ENCODE data around the gene MACROD2. TPM values are rescaled to one million over a fixed set of nuclear protein-coding genes. Genes with fewer than 3 reads are reported as not detected.

Gene MACROD2
- total RNA-seq, 1 experiment from 2014 or later: 1.5 TPM

DNA sequence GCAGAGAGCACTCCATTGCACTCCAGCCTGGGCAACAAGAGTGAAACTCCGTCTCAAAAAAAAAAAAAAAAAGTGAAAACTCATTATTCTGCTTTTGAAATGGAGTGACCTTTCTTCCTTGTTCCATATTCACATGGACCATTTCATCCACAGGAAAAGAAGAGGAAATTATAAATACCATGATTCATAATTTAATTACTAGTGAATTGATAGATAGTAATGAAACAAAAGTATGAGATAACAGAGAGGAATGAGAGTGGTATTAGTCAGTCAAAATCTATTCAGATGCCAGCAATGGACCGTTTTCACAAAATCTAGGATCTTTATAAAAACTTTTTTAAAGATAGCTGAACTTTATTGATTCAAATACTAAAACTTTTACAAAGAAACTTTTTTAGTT is 785.2 kb downstream of the MACROD2 start:
- no peak for DNase-seq
- Histone ChIP-seq H3K4me3 (ENCODE audit: insufficient read depth, low read depth, low read length) (no peak overlapping the region), H3K36me3 (replicated peaks; ENCODE audit: control insufficient read depth, insufficient read depth, low read length) (no peaks in the 10 kb centered on the region), H3K27me3 (ENCODE audit: control insufficient read depth, insufficient read depth, low read length) (no peaks in the 10 kb centered on the region)

DNA sequence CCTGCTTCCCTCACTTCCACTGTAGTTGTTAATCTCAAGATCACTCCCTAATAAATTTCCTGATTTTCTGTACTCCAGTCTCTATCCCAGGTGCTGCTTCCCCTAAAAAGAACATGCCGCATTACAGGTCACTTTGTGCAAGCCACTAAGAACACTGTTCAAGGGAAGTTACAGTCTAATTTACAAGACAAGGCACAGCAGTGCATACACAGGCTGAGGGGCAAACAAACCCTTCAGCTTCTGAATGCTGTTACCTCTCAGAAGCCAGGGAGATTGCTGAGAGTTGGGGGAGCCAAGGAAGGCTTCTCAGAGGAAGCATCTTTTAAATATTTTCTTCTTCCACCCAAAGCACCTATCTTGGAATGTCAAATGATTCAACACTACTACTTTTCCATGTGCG is 787.4 kb downstream of the MACROD2 start:
- DNase-seq: no peak

DNA sequence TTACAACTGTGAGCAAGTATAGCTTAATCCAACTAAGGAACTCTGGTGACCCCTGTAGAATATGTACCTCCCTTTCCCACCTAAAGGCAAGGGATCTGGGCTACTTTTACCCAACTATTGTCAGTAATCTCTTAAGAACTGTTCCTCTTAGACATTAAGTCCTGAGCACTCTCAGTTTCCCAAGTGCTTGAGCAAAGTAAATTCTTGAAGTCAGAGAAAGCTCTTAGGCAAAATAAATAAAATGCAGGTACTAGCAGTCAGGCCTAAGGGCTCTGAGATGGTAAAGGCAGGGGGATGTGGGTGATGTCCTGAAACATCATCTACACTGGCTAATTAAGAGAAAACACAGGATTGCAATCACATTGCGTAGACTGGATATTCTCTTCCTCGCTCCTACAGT is 788.5 kb downstream of the MACROD2 start:
- DNase-seq: no peak
- H3K4me3 ChIP-seq (ENCODE audit: insufficient read depth, low read depth, low read length): no peak overlapping the region
- H3K27me3 ChIP-seq (ENCODE audit: control insufficient read depth, insufficient read depth, low read length): no peaks in the 10 kb centered on the region

More for the DNA sequence above, 787.4 kb downstream of the MACROD2 start:
- Histone ChIP-seq H3K4me3 (ENCODE audit: insufficient read depth, low read depth, low read length) (no peak overlapping the region), H3K36me3 (replicated peaks; ENCODE audit: control insufficient read depth, insufficient read depth, low read length) (no peaks in the 10 kb centered on the region), H3K27me3 (ENCODE audit: control insufficient read depth, insufficient read depth, low read length) (no peaks in the 10 kb centered on the region)

DNA sequence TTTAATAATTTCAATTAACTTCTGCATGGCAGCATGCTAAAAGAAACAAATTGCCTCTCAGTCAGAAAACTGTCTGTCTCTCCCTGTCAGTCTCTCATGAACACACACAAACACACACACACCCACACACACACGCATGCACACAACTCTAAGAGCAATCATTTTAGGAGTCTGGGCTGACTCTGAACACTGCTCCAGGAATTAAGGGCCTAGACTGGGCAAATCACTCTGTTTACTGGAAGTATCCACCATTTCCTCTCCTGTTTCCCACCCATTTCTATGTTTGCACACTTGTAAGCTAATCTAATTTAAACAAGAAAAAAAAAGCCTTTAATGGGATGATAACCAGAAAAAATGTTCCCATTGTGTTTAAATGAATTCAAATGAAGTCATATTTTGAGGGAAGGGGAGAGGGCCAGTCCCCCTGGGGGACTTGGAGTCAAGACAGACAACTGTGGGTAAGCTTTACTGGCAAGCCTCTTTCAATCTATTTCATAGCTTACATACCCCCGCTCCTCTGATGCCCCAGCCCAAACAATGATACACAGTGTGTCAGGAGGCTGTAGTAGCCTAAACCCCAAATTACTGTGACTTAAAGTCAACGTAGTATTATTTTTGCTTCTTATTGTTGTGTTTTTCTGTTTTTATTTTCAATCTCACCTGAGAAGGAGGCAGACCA is 789.9 kb downstream of the MACROD2 start:
- Histone ChIP-seq H3K4me3 (ENCODE audit: insufficient read depth, low read depth, low read length) (no peak overlapping the region), H3K36me3 (replicated peaks; ENCODE audit: control insufficient read depth, insufficient read depth, low read length) (no peaks in the 10 kb centered on the region), H3K27me3 (ENCODE audit: control insufficient read depth, insufficient read depth, low read length) (no peaks in the 10 kb centered on the region)
- DNase-seq: no peak

More for the DNA sequence above, 788.5 kb downstream of the MACROD2 start:
- no peaks in the 10 kb centered on the region for H3K36me3 ChIP-seq (replicated peaks; ENCODE audit: control insufficient read depth, insufficient read depth, low read length)

DNA sequence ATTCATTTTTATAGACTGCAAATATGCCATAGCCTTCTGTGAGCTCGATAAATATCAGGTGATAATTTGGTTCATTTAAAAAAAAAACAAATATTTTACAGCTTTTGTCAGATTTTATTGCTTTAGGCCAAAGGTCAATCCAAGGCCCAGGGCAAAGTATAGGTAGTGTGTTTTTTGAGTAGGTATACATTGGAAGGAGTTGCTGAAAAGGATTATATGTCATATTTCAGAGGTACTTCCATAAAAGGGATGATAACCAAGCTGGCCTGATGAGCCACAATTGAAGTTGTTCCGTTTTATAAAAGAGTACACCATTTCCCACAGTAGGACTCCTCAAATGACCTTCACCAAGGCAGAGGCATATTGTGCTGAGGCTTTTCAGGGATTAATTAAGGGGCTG is 794.9 kb downstream of the MACROD2 start:
- H3K36me3 ChIP-seq (replicated peaks; ENCODE audit: control insufficient read depth, insufficient read depth, low read length): no peaks in the 10 kb centered on the region
- no peak overlapping the region for H3K4me3 ChIP-seq (ENCODE audit: insufficient read depth, low read depth, low read length)
- no peak for DNase-seq
- no peaks in the 10 kb centered on the region for H3K27me3 ChIP-seq (ENCODE audit: control insufficient read depth, insufficient read depth, low read length)

DNA sequence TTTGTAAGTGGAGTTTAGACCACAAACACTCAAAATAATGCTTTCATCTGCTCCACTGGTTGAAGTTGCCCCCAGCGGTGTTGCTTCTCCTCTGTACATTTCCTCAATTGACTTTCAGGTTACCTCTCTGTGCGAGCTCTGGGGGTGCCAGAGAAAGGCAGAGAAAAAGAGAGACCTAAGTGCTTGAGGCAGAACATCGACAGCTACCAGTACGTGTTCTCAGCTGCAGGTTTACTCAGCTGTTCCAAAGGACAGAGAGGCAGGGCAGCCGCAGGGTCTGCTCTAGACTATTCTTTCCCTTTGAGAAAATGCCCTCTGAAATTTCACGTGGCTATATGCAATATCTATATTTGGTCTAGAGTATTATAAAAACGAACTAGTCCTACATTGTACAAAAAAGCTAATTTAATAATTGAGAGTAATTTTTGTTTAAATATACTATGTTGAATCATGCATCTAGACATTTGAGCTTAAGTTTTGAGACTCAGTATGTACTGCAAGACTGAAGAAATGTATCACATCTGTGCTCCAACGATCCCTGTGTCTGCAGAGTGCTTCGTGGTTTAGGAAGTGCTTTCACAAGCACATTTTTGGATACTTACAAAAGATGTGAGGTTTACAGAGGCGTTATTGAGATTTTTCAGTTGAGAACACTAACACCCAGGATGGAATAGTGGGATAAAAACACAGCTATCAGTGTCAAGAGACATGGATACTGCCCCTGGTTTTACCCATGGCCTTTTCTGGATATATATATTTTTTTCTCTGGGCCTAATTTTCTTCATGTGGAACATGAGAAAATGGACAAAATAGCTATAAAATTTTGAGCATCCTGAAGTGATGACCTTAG is 795.7 kb downstream of the MACROD2 start:
- H3K4me3 ChIP-seq (ENCODE audit: insufficient read depth, low read depth, low read length): no peak overlapping the region
- DNase-seq: no peak
- no peaks in the 10 kb centered on the region for H3K27me3 ChIP-seq (ENCODE audit: control insufficient read depth, insufficient read depth, low read length)
- H3K36me3 ChIP-seq (replicated peaks; ENCODE audit: control insufficient read depth, insufficient read depth, low read length): no peaks in the 10 kb centered on the region

DNA sequence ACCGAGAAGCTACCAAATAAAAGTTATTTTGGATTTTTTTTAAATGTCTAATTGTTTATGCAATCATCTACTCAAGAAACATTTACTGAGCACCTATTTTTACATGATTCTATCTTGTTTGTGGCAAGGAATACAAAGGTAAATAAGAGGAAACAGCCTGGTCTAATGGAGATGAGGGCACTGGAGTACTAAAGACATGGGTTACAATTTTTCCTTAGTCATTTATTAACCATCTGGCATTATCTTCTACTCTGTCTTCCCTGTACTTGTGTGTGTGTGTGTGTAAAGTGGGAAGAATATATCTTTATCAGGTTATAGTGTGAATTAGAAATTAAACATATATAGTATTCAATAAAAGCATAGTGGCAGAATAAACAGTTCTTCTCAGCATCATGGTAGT is 797.6 kb downstream of the MACROD2 start:
- no peaks in the 10 kb centered on the region for H3K27me3 ChIP-seq (ENCODE audit: control insufficient read depth, insufficient read depth, low read length)
- no peaks in the 10 kb centered on the region for H3K36me3 ChIP-seq (replicated peaks; ENCODE audit: control insufficient read depth, insufficient read depth, low read length)

DNA sequence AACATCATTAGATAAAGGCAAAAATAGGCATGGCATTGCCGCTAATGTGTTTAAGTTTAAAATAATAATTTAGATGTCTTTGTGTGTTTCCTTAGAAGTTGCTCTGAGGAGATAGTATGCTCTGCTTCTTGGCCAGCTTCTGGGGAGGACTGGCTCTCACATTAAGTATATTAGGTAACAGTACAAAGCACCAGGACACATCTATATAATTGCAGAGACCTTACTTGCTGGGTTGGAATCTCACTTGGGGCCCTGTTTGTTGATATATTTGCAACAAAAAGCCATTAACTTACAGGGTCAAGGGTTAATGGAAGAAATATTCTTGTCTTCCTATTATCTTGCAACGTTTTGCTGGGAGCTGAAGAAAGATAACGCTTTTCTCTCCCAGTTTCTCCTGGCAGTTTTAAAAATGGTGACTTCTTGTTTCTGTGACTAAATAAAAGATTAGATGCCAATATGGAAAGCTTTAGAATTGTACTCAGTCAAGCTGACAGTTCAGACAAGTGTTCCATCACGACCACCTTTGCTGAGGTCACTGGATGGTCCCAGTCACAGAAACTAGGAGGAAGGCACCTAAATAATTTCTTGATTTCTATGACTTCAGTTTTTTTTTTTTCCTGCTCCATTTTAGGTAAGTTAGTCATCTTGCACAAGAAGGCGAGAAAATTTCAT is 804.4 kb downstream of the MACROD2 start:
- no peak for DNase-seq
- Histone ChIP-seq H3K36me3 (replicated peaks; ENCODE audit: control insufficient read depth, insufficient read depth, low read length) (no peaks in the 10 kb centered on the region), H3K4me3 (ENCODE audit: insufficient read depth, low read depth, low read length) (no peak overlapping the region), H3K27me3 (ENCODE audit: control insufficient read depth, insufficient read depth, low read length) (no peaks in the 10 kb centered on the region)

More for the DNA sequence above, 797.6 kb downstream of the MACROD2 start:
- no peak for DNase-seq
- H3K4me3 ChIP-seq (ENCODE audit: insufficient read depth, low read depth, low read length): no peak overlapping the region

DNA sequence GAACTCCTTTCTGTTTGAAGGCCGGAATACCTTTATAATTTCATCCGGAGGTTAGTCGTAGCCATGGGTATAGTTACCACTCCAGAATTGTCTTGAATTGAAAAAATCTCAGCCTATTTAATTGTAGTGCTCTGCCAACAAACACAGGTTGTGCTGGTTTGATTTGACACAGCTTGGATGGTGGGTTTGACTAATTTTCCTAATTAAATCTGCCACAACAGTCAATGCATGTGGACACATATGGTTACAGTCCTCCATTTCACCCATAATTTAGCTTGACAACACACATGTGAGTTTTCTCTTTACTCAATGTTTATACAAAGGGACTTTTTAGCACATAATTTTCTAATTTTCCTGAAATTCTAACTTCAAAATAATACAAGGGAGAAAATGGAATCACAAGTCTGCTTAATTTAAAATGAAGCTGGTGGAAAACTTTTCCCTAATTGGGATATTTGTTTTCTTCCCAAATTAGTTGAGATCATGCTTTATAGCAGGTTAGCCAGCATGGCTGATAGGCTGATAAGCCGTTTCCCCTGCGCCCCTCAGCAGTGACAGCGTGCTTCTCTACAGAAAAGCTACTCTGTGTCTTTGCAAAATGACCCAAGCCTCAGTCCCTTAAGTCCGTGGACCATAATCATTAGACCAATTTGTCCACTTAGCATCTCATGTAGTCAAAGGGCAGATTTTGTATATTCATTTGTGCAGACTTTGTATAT is 805.5 kb downstream of the MACROD2 start:
- H3K36me3 ChIP-seq (replicated peaks; ENCODE audit: control insufficient read depth, insufficient read depth, low read length): no peaks in the 10 kb centered on the region
- H3K4me3 ChIP-seq (ENCODE audit: insufficient read depth, low read depth, low read length): no peak overlapping the region
- no peak for DNase-seq
- H3K27me3 ChIP-seq (ENCODE audit: control insufficient read depth, insufficient read depth, low read length): no peaks in the 10 kb centered on the region

DNA sequence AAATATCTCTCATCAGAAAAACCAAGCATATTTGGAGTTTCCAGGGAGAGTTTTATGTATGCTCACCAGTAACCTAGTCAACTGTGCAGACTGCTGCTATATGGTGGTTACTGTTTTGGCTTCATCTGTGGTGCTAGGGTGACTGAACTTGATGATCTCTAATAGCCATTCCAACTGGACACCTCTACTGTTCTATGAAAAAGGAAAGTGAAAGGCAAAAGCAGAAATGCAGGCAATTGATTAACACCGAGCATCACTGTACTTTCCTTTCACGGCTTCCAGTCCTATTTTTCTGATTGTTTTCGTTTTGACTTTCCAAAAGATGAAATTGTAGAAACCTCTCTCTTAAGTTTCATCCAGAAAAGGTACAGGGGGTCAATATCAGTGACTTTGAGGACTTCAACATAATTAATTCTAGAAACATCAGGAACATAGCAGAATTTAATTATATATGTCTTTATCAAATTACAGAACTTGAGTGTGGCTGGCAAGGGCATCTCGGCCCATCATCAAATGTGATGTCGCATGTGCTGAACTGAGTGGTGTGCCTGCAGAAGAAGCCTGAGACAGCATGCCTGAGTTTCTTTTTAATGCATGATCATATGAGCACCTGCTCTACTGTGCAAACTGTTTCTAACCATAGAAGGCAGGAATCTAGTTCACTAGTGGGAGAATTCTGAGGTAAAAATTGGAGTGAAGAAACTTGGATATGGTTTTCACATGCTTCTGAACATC is 806.4 kb downstream of the MACROD2 start:
- Histone ChIP-seq H3K27me3 (ENCODE audit: control insufficient read depth, insufficient read depth, low read length) (no peaks in the 10 kb centered on the region), H3K4me3 (ENCODE audit: insufficient read depth, low read depth, low read length) (no peak overlapping the region), H3K36me3 (replicated peaks; ENCODE audit: control insufficient read depth, insufficient read depth, low read length) (no peaks in the 10 kb centered on the region)
- DNase-seq: no peak

DNA sequence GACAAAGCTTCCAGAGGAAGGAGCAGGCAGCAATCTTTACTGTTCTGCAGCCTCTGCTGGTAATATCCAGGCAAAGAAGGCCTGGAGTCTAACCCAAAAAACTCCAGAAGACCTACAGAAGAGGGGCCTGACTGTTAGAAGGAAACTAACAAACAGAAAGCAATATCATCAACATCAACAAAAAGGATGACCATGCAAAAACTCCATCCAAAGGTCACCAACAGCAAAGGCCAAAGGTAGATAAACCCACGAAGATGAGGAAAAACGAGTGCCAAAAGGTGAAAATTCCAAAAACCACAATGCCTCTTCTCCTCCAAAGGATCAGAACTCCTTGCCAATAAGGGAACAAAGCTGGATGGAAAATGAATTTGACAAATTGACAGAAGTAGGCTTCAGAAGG is 811.9 kb downstream of the MACROD2 start:
- H3K36me3 ChIP-seq (replicated peaks; ENCODE audit: control insufficient read depth, insufficient read depth, low read length): no peaks in the 10 kb centered on the region
- H3K4me3 ChIP-seq (ENCODE audit: insufficient read depth, low read depth, low read length): no peak overlapping the region
- H3K27me3 ChIP-seq (ENCODE audit: control insufficient read depth, insufficient read depth, low read length): no peaks in the 10 kb centered on the region
- DNase-seq: no peak

DNA sequence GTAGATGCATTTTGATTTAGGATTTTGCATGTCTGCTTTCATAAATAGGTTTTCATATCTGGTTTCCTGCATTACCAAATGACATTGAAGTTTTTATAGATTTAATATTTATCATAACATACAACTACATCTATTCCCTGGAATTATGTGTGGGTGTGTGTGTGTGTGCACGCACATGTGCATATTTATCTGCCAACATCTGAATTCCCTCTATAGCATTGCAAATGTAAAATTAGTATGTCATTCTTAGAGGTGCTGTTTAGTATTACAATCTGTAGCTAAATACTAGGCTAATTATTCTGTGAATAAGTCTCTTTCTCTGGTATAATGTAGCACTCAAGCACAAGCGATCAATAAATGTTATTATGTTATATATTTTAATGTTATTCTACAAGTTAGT is 820.0 kb downstream of the MACROD2 start:
- DNase-seq: no peak
- Histone ChIP-seq H3K4me3 (ENCODE audit: insufficient read depth, low read depth, low read length) (no peak overlapping the region), H3K36me3 (replicated peaks; ENCODE audit: control insufficient read depth, insufficient read depth, low read length) (no peaks in the 10 kb centered on the region), H3K27me3 (ENCODE audit: control insufficient read depth, insufficient read depth, low read length) (no peaks in the 10 kb centered on the region)

DNA sequence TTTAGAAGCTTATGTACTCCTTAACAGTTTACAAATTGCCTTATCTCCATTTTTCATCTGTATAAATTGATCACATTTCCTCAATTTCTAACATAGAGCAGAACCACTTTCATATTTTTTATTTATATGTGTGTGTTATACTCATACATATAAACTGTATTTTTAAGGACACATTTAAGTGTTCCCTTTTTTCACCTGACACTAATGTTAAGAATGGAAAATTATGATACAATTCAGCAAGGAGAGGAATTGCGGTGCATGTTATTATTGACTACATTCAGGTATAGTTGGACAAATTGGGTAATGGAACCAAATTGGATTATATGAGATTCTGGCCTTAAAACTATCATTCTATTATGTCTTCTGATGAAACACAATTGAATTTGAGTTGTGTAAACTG is 821.2 kb downstream of the MACROD2 start:
- Histone ChIP-seq H3K4me3 (ENCODE audit: insufficient read depth, low read depth, low read length) (no peak overlapping the region), H3K36me3 (replicated peaks; ENCODE audit: control insufficient read depth, insufficient read depth, low read length) (no peaks in the 10 kb centered on the region), H3K27me3 (ENCODE audit: control insufficient read depth, insufficient read depth, low read length) (no peaks in the 10 kb centered on the region)
- DNase-seq: no peak

DNA sequence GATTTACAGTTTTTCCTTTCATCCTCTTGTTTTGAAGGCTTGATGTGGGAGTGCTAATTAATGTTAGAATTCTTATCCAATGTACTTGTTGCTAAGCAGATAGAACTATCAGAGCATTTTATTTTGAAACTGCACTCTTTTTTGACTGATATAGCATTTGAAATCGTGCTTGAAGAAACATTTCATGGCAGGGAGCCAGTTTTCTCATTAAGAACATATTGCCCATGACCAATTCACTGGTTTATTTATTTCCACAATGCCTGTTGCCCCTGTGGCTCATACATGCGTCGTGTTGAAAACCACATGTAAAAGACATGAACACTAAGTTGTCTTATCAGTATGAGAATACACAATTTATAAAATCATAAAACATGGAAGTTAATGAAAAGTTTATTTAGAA is 821.8 kb downstream of the MACROD2 start:
- DNase-seq: no peak
- Histone ChIP-seq H3K27me3 (ENCODE audit: control insufficient read depth, insufficient read depth, low read length) (no peaks in the 10 kb centered on the region), H3K4me3 (ENCODE audit: insufficient read depth, low read depth, low read length) (no peak overlapping the region)

More for the DNA sequence above, 821.8 kb downstream of the MACROD2 start:
- H3K36me3 ChIP-seq (replicated peaks; ENCODE audit: control insufficient read depth, insufficient read depth, low read length): no peaks in the 10 kb centered on the region

All from H7 (cell line).